Transverse colon (tissue), 4 donors: ENCODE results near the gene SLIT3.

ENCODE experiments used
- CTCF ChIP-seq, 5 experiments: fragments of 200-600 bp in 3 of 5; fragments of 450-650 bp in 2 of 5; sonication (generic) in 3 of 5; IDR thresholded peaks; 1 replicate in 2 of 5; 2 replicates in 3 of 5; pipeline ENCODE4 v1.5.1; 2016 to 2017; ENCODE audit warnings: antibody characterized with exemption in 5 of 5, inconsistent platforms in 3 of 5, mild to moderate bottlenecking in 2 of 5, moderate library complexity in 1 of 5
- EP300 ChIP-seq: sonication (generic); formaldehyde crosslinking; IDR thresholded peaks from one replicate; pipeline ENCODE4 v1.6.1; 2017; ENCODE audit warnings: antibody characterized with exemption, low read depth
- POLR2A ChIP-seq: fragments of 450-650 bp; IDR thresholded peaks from one replicate; pipeline ENCODE4 v1.6.1; 2016; ENCODE audit warnings: antibody characterized with exemption, mild to moderate bottlenecking, moderate library complexity
- POLR2AphosphoS5 ChIP-seq, 3 donors: sonication (generic); formaldehyde crosslinking; IDR thresholded peaks; one replicate each; pipeline ENCODE4 v1.6.1; 2016; ENCODE audit warnings: antibody characterized with exemption in 3 of 3

GRCh38 chr5:169287529-169287928 is 13.4 kb downstream of the SLIT3 start:
- no peak for TF ChIP-seq CTCF (IDR thresholded peaks at IDR 0.05)
- TF ChIP-seq POLR2A: no peak
- no peak for TF ChIP-seq EP300
- TF ChIP-seq POLR2AphosphoS5 (IDR thresholded peaks at IDR 0.05): no peak
